ENCODE data around the gene TMEM138. TPM values are rescaled to one million over a fixed set of nuclear protein-coding genes. Genes with fewer than 3 reads are reported as not detected.

The TMEM138 gene
- total and polyA plus RNA-seq, 2 of the 13 experiments (the other 11 are each of a cell fraction or from before 2014, with no cell fraction given): 43.5 to 61.0 TPM

- TF ChIP-seq ZBTB33 (CRISPR knock-in tag; IDR thresholded peaks at IDR 0.05): no peak
- TF ChIP-seq TFDP1 (CRISPR knock-in tag; IDR thresholded peaks at IDR 0.05; ENCODE audit: borderline replicate concordance): no peak
- no peak for TF ChIP-seq USF2 (IDR thresholded peaks at IDR 0.05; ENCODE audit: low read depth, low read length)
- TF ChIP-seq USF2 (CRISPR knock-in tag; IDR thresholded peaks at IDR 0.05; ENCODE audit: borderline replicate concordance): no peak
- TF ChIP-seq ZMAT3 (CRISPR knock-in tag; conservative IDR thresholded peaks at IDR 0.05): 0 out of 2 replicates have a peak, but pooled peaks have one; percentile 64
- no peak for TF ChIP-seq ZNF552 (CRISPR knock-in tag; IDR thresholded peaks at IDR 0.05; ENCODE audit: borderline replicate concordance)
- no peak for TF ChIP-seq RCOR2 (CRISPR knock-in tag; IDR thresholded peaks at IDR 0.05)
- TF ChIP-seq ZNF264 (CRISPR knock-in tag; IDR thresholded peaks at IDR 0.05): no peak
- no peak for TF ChIP-seq ZNF354B (CRISPR knock-in tag; IDR thresholded peaks at IDR 0.05)
- TF ChIP-seq HOXA7 (CRISPR knock-in tag; IDR thresholded peaks at IDR 0.05): no peak
- TF ChIP-seq ZNF260 (CRISPR knock-in tag; IDR thresholded peaks at IDR 0.05; ENCODE audit: borderline replicate concordance, low read depth): no peak
- TF ChIP-seq SRSF9 (IDR thresholded peaks at IDR 0.05; ENCODE audit: borderline replicate concordance, insufficient read depth, low read depth, low read length, poor library complexity, severe bottlenecking): no peak
- TF ChIP-seq ZNF550 (CRISPR knock-in tag; IDR thresholded peaks at IDR 0.05; ENCODE audit: borderline replicate concordance): no peak
- no peak for TF ChIP-seq KLF15 (CRISPR knock-in tag; IDR thresholded peaks at IDR 0.05; ENCODE audit: borderline replicate concordance)
- no peak for TF ChIP-seq ZNF33B (CRISPR knock-in tag; IDR thresholded peaks at IDR 0.05)
- no peak for TF ChIP-seq ZMYM2 (CRISPR knock-in tag; IDR thresholded peaks at IDR 0.05)
- no peak for TF ChIP-seq NFE2L2 (IDR thresholded peaks at IDR 0.05; ENCODE audit: low read length)
- no peak; the same call in 1 of the 2 replicates for TF ChIP-seq SNAPC2 (CRISPR knock-in tag; IDR thresholded peaks at IDR 0.05)
- TF ChIP-seq ZNF670 (CRISPR knock-in tag; IDR thresholded peaks at IDR 0.05; ENCODE audit: borderline replicate concordance): no peak
- no peak for TF ChIP-seq ONECUT2 (CRISPR knock-in tag; IDR thresholded peaks at IDR 0.05)
- no peak for TF ChIP-seq ZNF280D (CRISPR knock-in tag; IDR thresholded peaks at IDR 0.05)
Observed at GRCh38 chr11:61336171-61336935, 25.8 kb upstream of the TMEM138 start (continued).
